ENCODE data around the gene INTS12.
A peak's percentile ranks its signal among the peaks of the same experiment; 100 is the strongest.
"Not testable (repeated sequence)": the region's sequence is repeated elsewhere in the genome, so short reads cannot be mapped to it uniquely, and the experiment has no call there.

The INTS12 gene

DNA sequence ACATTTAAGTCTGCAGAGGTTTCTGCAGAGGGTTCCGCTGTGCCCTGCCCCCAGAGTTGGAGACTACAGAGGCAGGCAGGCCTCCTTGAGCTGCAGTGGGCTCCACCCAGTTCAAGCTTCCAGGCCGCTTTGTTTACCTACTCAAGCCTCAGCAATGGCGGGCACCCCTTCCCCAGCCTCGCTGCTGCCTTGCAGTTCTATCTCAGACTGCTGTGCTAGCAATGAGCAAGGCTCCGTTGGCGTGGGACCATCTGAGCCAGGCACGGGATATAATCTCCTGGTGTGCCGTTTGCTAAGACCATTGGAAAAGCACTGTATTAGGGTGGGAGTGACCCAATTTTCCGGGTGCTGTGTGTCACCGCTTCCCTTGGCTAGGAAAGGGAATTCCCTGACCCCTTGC lies 26.7 kb upstream of the INTS12 start:
- H3K27me3 ChIP-seq (replicated peaks in 2 of 5; ENCODE audit: control insufficient read depth in 4 of 5, insufficient read depth in 5 of 5, low read length in 4 of 5); POLR2A ChIA-PET; H3K4me3 ChIP-seq (ENCODE audit: control insufficient read depth in 1 of 7, extremely low read depth in 1 of 7, insufficient read depth in 4 of 7, low read depth in 2 of 7, low read length in 6 of 7); H3K27ac ChIP-seq (ENCODE audit: insufficient read depth in 1 of 2, low read depth in 1 of 2, low read length in 2 of 2, poor library complexity in 1 of 2, severe bottlenecking in 2 of 2); CTCF ChIA-PET; H3K4me1 ChIP-seq (ENCODE audit: control extremely low read depth in 1 of 4, control insufficient read depth in 4 of 4, insufficient read depth in 4 of 4, low read length in 3 of 4); DNase-seq: not testable (repeated sequence)
- Histone ChIP-seq H3K36me3 (ENCODE audit: control insufficient read depth in 4 of 4, insufficient read depth in 4 of 4, low read length in 3 of 4) (peaks cover 0 to 28% (median 5%) of the 10 kb centered on the region in 4 experiments), H3K9me3 (ENCODE audit: control extremely low read depth in 1 of 5, control insufficient read depth in 4 of 5, insufficient read depth in 2 of 5, low read depth in 1 of 5, low read length in 4 of 5) (peaks cover 8 to 21% (median 11%) of the 10 kb centered on the region in 5 experiments)
- over 99% methylated on average over 10 of the region's 10 CpGs for WGBS (ENCODE audit: insufficient coverage)

DNA sequence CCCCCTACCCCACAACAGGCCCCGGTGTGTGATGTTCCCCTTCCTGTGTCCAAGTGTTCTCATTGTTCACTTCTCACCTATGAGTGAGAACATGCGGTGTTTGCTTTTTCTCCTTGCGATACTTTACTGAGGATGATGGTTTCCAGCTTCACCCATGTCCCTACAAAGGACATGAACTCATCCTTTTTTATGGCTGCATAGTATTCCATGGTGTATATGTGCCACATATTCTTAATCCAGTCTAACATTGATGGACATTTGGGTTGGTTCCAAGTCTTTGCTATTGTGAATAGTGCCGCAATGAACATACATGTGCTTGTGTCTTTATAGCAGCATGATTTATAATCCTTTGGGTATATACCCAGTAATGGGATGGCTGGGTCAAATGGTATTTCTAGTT lies 21.4 kb upstream of the INTS12 start:
- CTCF ChIA-PET; H3K27me3 ChIP-seq (replicated peaks in 2 of 5; ENCODE audit: control insufficient read depth in 4 of 5, insufficient read depth in 5 of 5, low read length in 4 of 5); POLR2A ChIA-PET: not testable (repeated sequence)

DNA sequence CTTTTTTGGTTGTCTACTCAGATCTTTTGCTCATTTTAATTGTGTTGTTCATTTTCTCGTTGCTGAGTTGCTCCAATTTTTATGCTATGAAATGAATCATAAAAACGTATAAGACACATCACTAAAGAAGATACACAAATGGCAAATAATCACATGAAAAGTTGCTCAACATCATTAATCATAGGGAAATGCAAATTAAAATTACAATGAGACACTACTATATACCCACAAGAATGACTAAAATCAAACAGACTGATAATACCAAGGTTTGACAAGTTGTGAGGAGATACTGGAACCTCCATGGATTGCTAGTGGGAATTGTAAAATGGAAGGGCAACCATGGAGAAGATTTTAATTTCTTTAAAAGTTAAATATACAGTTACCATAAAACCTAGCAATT lies 17.1 kb upstream of the INTS12 start:
- POLR2A ChIA-PET = no interaction called here
- CTCF ChIA-PET = no interaction called here
- Histone ChIP-seq H3K4me1 (ENCODE audit: control extremely low read depth in 1 of 4, control insufficient read depth in 4 of 4, insufficient read depth in 4 of 4, low read length in 3 of 4) (no peaks in the 10 kb centered on the region), H3K27ac (ENCODE audit: insufficient read depth in 1 of 2, low read depth in 1 of 2, low read length in 2 of 2, poor library complexity in 1 of 2, severe bottlenecking in 2 of 2) (no peak overlapping the region), H3K9me3 (ENCODE audit: control extremely low read depth in 1 of 5, control insufficient read depth in 4 of 5, insufficient read depth in 2 of 5, low read depth in 1 of 5, low read length in 4 of 5) (peaks cover 0 to 5% (median 0%) of the 10 kb centered on the region in 5 experiments), H3K4me3 (ENCODE audit: control insufficient read depth in 1 of 7, extremely low read depth in 1 of 7, insufficient read depth in 4 of 7, low read depth in 2 of 7, low read length in 6 of 7) (no peak overlapping the region), H3K36me3 (ENCODE audit: control insufficient read depth in 4 of 4, insufficient read depth in 4 of 4, low read length in 3 of 4) (peaks cover 2 to 12% (median 8%) of the 10 kb centered on the region in 4 experiments), H3K27me3 (replicated peaks in 2 of 5; ENCODE audit: control insufficient read depth in 4 of 5, insufficient read depth in 5 of 5, low read length in 4 of 5) (no peaks in the 10 kb centered on the region)
- WGBS (ENCODE audit: insufficient coverage) = 93% methylated on average over 2 of the region's 2 CpGs
- no peak for DNase-seq

More for the DNA sequence above, 21.4 kb upstream of the INTS12 start:
- not testable (repeated sequence) for H3K4me3 ChIP-seq (ENCODE audit: control insufficient read depth in 1 of 7, extremely low read depth in 1 of 7, insufficient read depth in 4 of 7, low read depth in 2 of 7, low read length in 6 of 7); H3K9me3 ChIP-seq (ENCODE audit: control extremely low read depth in 1 of 5, control insufficient read depth in 4 of 5, insufficient read depth in 2 of 5, low read depth in 1 of 5, low read length in 4 of 5); H3K27ac ChIP-seq (ENCODE audit: insufficient read depth in 1 of 2, low read depth in 1 of 2, low read length in 2 of 2, poor library complexity in 1 of 2, severe bottlenecking in 2 of 2); H3K4me1 ChIP-seq (ENCODE audit: control extremely low read depth in 1 of 4, control insufficient read depth in 4 of 4, insufficient read depth in 4 of 4, low read length in 3 of 4); DNase-seq
- 100% methylated on average over 1 of the region's 4 CpGs for WGBS (ENCODE audit: insufficient coverage)
- H3K36me3 ChIP-seq (ENCODE audit: control insufficient read depth in 4 of 4, insufficient read depth in 4 of 4, low read length in 3 of 4) = peaks cover 2 to 13% (median 7%) of the 10 kb centered on the region in 4 experiments

DNA sequence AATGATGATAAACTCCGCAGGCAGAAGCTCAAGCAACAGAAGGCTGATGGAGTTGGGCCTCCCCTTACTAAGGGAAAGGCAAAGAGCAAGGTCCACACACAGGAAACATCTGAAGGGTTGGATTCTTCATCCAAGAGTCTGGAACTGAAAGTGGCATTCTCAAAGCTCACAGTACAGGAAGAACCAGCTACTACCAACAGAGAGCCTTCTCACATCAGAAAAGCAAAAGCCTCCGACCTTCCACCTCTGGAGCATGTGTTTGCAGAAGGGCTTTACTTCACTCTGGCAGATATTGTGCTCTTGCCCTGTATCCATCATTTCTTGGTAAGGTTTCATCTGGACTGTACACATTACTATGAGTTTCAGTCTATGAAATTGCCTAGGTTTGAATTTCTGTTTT lies 10.7 kb upstream of the INTS12 start:
- no peaks in the 10 kb centered on the region for H3K9me3 ChIP-seq (ENCODE audit: control extremely low read depth in 1 of 5, control insufficient read depth in 4 of 5, insufficient read depth in 2 of 5, low read depth in 1 of 5, low read length in 4 of 5)
- no peak overlapping the region for H3K27ac ChIP-seq (ENCODE audit: insufficient read depth in 1 of 2, low read depth in 1 of 2, low read length in 2 of 2, poor library complexity in 1 of 2, severe bottlenecking in 2 of 2)
- CTCF ChIA-PET = interaction anchor here (0.8 to 1.2 kb wide), 3 partner anchors 9 to 198 kb away, joined by 3 to 4 read pairs (median 3); no protein-coding TSS in a partner anchor
- no peak overlapping the region for H3K4me3 ChIP-seq (ENCODE audit: control insufficient read depth in 1 of 7, extremely low read depth in 1 of 7, insufficient read depth in 4 of 7, low read depth in 2 of 7, low read length in 6 of 7)
- 100% methylated on average over 2 of the region's 2 CpGs for WGBS (ENCODE audit: insufficient coverage)
- DNase-seq = no peak
- peaks cover 0 to 9% (median 6%) of the 10 kb centered on the region in 4 experiments for H3K4me1 ChIP-seq (ENCODE audit: control extremely low read depth in 1 of 4, control insufficient read depth in 4 of 4, insufficient read depth in 4 of 4, low read length in 3 of 4)
- POLR2A ChIA-PET = no interaction called here
- H3K36me3 ChIP-seq (ENCODE audit: control insufficient read depth in 4 of 4, insufficient read depth in 4 of 4, low read length in 3 of 4) = peaks cover 0 to 16% (median 4%) of the 10 kb centered on the region in 4 experiments
- H3K27me3 ChIP-seq (replicated peaks in 2 of 5; ENCODE audit: control insufficient read depth in 4 of 5, insufficient read depth in 5 of 5, low read length in 4 of 5) = no peaks in the 10 kb centered on the region

DNA sequence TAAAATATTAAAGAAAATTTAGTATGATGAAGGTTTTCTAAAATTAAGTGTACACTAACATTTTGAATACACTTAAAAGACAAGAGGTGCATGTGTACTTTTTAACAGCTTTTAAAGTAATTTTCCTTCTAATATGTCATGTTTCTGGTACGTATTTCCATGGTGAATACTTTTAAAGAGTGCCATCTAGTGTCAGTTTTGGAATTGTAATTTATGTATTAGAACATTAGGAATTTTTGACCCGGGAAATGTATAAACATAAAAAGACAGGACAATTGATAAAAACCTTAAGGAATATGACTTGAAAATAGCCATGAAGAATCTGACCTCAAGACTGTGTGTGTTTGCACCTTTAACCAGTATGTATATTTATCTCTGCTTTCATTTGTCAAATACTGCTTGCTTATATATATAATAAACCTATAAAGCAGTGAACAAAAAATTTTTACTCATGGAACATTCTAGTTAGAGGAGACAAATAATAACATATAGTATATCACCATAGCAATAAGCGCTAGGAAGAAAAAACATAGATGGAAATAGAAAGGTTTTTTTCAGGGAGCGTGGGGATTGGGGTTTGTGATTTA lies 7.3 kb upstream of the INTS12 start:
- Histone ChIP-seq H3K4me1 (ENCODE audit: control extremely low read depth in 1 of 4, control insufficient read depth in 4 of 4, insufficient read depth in 4 of 4, low read length in 3 of 4) (peaks cover 0 to 13% (median 9%) of the 10 kb centered on the region in 4 experiments), H3K4me3 (ENCODE audit: control insufficient read depth in 1 of 7, extremely low read depth in 1 of 7, insufficient read depth in 4 of 7, low read depth in 2 of 7, low read length in 6 of 7) (peak overlapping the region in 1 of 7 experiments; percentile 48), H3K27ac (ENCODE audit: insufficient read depth in 1 of 2, low read depth in 1 of 2, low read length in 2 of 2, poor library complexity in 1 of 2, severe bottlenecking in 2 of 2) (no peak overlapping the region), H3K9me3 (ENCODE audit: control extremely low read depth in 1 of 5, control insufficient read depth in 4 of 5, insufficient read depth in 2 of 5, low read depth in 1 of 5, low read length in 4 of 5) (no peaks in the 10 kb centered on the region), H3K36me3 (ENCODE audit: control insufficient read depth in 4 of 4, insufficient read depth in 4 of 4, low read length in 3 of 4) (peaks cover 0 to 16% (median 4%) of the 10 kb centered on the region in 4 experiments), H3K27me3 (replicated peaks in 2 of 5; ENCODE audit: control insufficient read depth in 4 of 5, insufficient read depth in 5 of 5, low read length in 4 of 5) (no peaks in the 10 kb centered on the region)
- no CpG with 5 or more reads among the region's 4 CpGs for WGBS (ENCODE audit: insufficient coverage)
- POLR2A ChIA-PET = no interaction called here
- peak; percentile 39 to 41 (median 39) for DNase-seq
- CTCF ChIA-PET = interaction anchor here (0.6 to 2.5 kb wide), 8 partner anchors 12 to 220 kb away, joined by 3 to 13 read pairs (median 3); no protein-coding TSS in a partner anchor

DNA sequence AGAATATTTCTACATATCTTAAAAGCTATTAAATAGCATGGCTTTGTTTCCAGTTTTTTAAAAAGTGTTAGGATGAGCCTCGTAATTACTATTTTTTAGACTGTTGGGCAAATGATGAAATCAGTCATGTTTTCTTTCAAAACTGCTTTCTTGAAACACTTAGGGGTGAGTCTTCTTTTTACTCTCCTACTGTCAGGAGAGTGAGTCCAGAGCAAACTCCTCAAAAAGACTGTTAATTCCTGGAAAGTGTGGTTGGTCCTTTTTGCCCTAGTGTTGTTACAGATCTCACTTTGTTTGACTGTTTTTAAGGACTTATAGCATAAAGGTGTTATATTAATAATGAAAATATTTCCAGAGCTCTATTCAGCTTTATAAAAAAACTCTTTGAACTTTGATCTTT lies 6.4 kb upstream of the INTS12 start:
- no peak for DNase-seq
- Histone ChIP-seq H3K27me3 (replicated peaks in 2 of 5; ENCODE audit: control insufficient read depth in 4 of 5, insufficient read depth in 5 of 5, low read length in 4 of 5) (no peaks in the 10 kb centered on the region), H3K27ac (ENCODE audit: insufficient read depth in 1 of 2, low read depth in 1 of 2, low read length in 2 of 2, poor library complexity in 1 of 2, severe bottlenecking in 2 of 2) (no peak overlapping the region), H3K9me3 (ENCODE audit: control extremely low read depth in 1 of 5, control insufficient read depth in 4 of 5, insufficient read depth in 2 of 5, low read depth in 1 of 5, low read length in 4 of 5) (no peaks in the 10 kb centered on the region), H3K4me3 (ENCODE audit: control insufficient read depth in 1 of 7, extremely low read depth in 1 of 7, insufficient read depth in 4 of 7, low read depth in 2 of 7, low read length in 6 of 7) (peak overlapping the region in 1 of 7 experiments; percentile 88), H3K36me3 (ENCODE audit: control insufficient read depth in 4 of 4, insufficient read depth in 4 of 4, low read length in 3 of 4) (peaks cover 0 to 8% (median 2%) of the 10 kb centered on the region in 4 experiments), H3K4me1 (ENCODE audit: control extremely low read depth in 1 of 4, control insufficient read depth in 4 of 4, insufficient read depth in 4 of 4, low read length in 3 of 4) (peaks cover 0 to 15% (median 9%) of the 10 kb centered on the region in 4 experiments)
- WGBS (ENCODE audit: insufficient coverage) = 80% methylated on average over 1 of the region's 1 CpG
- POLR2A ChIA-PET = no interaction called here
- CTCF ChIA-PET = interaction anchor here (0.6 to 2.5 kb wide), 8 partner anchors 10 to 219 kb away, joined by 3 to 13 read pairs (median 3); no protein-coding TSS in a partner anchor

- H3K36me3 ChIP-seq (ENCODE audit: control insufficient read depth in 4 of 4, insufficient read depth in 4 of 4, low read length in 3 of 4) = peaks cover 0 to 3% (median 0%) of the 10 kb centered on the region in 4 experiments
- POLR2A ChIA-PET = interaction anchor here (0.6 kb wide), 1 partner anchor 16 kb away, joined by 4 read pairs; no protein-coding TSS in a partner anchor
- WGBS (ENCODE audit: insufficient coverage) = 0% methylated on average over 4 of the region's 5 CpGs
- H3K27ac ChIP-seq (ENCODE audit: insufficient read depth in 1 of 2, low read depth in 1 of 2, low read length in 2 of 2, poor library complexity in 1 of 2, severe bottlenecking in 2 of 2) = no peak overlapping the region
- no peaks in the 10 kb centered on the region for H3K27me3 ChIP-seq (replicated peaks in 2 of 5; ENCODE audit: control insufficient read depth in 4 of 5, insufficient read depth in 5 of 5, low read length in 4 of 5)
- peaks cover 0 to 24% (median 15%) of the 10 kb centered on the region in 4 experiments for H3K4me1 ChIP-seq (ENCODE audit: control extremely low read depth in 1 of 4, control insufficient read depth in 4 of 4, insufficient read depth in 4 of 4, low read length in 3 of 4)
- H3K4me3 ChIP-seq (ENCODE audit: control insufficient read depth in 1 of 7, extremely low read depth in 1 of 7, insufficient read depth in 4 of 7, low read depth in 2 of 7, low read length in 6 of 7) = peak overlapping the region in 6 of 7 experiments; percentile 64 to 88 (median 73)
- peak; percentile 37 to 80 (median 78) for DNase-seq
- CTCF ChIA-PET = interaction anchor here (0.6 to 2.5 kb wide), 5 partner anchors 9 to 218 kb away, joined by 3 to 13 read pairs (median 5); no protein-coding TSS in a partner anchor
- no peaks in the 10 kb centered on the region for H3K9me3 ChIP-seq (ENCODE audit: control extremely low read depth in 1 of 5, control insufficient read depth in 4 of 5, insufficient read depth in 2 of 5, low read depth in 1 of 5, low read length in 4 of 5)
Measured at GRCh38 chr4:105714071-105714521, 5.6 kb upstream of the INTS12 start.
